ENCODE results near the gene MARCHF3. TPM values are rescaled to one million over a fixed set of nuclear protein-coding genes. Genes with fewer than 3 reads are reported as not detected.

Gene MARCHF3
- total and polyA plus RNA-seq, 2 of the 13 experiments (the other 11 are each of a cell fraction or from before 2014, with no cell fraction given), result 4.8 to 11.9 TPM

GRCh38 chr5:126941403-126941802 lies 89.0 kb downstream of the MARCHF3 start (continued):
- no peak for TF ChIP-seq ZNF674 (CRISPR knock-in tag; IDR thresholded peaks at IDR 0.05; ENCODE audit: low read depth)
- TF ChIP-seq BHLHE40 (IDR thresholded peaks at IDR 0.05; ENCODE audit: low read length), result no peak
- no peak for TF ChIP-seq ZBTB14 (CRISPR knock-in tag; IDR thresholded peaks at IDR 0.05)
- no peak for TF ChIP-seq GATAD2A (CRISPR knock-in tag; IDR thresholded peaks at IDR 0.05)
- no peak for TF ChIP-seq POGK (CRISPR knock-in tag; conservative IDR thresholded peaks at IDR 0.05)
- TF ChIP-seq ZNF782 (CRISPR knock-in tag; IDR thresholded peaks at IDR 0.05; ENCODE audit: borderline replicate concordance), result no peak

GRCh38 chr5:126939887-126940286 lies 90.5 kb downstream of the MARCHF3 start:
- H3K9me3 ChIP-seq (ENCODE audit: low read length), result no peaks in the 10 kb centered on the region
- no peaks in the 10 kb centered on the region for H3K27me3 ChIP-seq (ENCODE audit: control insufficient read depth in 1 of 2, insufficient read depth in 2 of 2, low read length in 2 of 2)
- no peak for TF ChIP-seq RCOR2 (CRISPR knock-in tag; IDR thresholded peaks at IDR 0.05)
- no peak for TF ChIP-seq ZBTB8A (CRISPR knock-in tag; IDR thresholded peaks at IDR 0.05; ENCODE audit: borderline replicate concordance, low read depth)
- TF ChIP-seq ARID4A (CRISPR knock-in tag; IDR thresholded peaks at IDR 0.05; ENCODE audit: borderline replicate concordance), result no peak
- TF ChIP-seq EHMT2 (IDR thresholded peaks at IDR 0.05; ENCODE audit: borderline replicate concordance, low read depth, low read length), result no peak
- TF ChIP-seq ELF4 (CRISPR knock-in tag; IDR thresholded peaks at IDR 0.05; ENCODE audit: borderline replicate concordance), result no peak
- no peak for TF ChIP-seq THRA (CRISPR knock-in tag; IDR thresholded peaks at IDR 0.05; ENCODE audit: borderline replicate concordance)
- ATAC-seq (no peak; the same call in 2 of the 3 replicates), FAIRE-seq (no peak), DNase-seq (ENCODE audit: low spot score) (no peak)
- H3K4me2 ChIP-seq (ENCODE audit: low read depth, low read length), result no peak overlapping the region
- BruUV-seq (replicated peaks), result no TSS peak
- no peak overlapping the region for H3K27ac ChIP-seq (ENCODE audit: extremely low read length, insufficient read depth, low read length)
- 82% methylated on average over 5 of the region's 5 CpGs for WGBS (ENCODE audit: low lambda C conversion rate)
- H3K4me1 ChIP-seq (ENCODE audit: insufficient read depth, low read length), result no peaks in the 10 kb centered on the region
- H3K79me2 ChIP-seq (ENCODE audit: insufficient read depth, low read length), result no peaks in the 10 kb centered on the region
- no peak overlapping the region for H3K9ac ChIP-seq (ENCODE audit: insufficient read depth, low read depth, low read length)
- H2AFZ ChIP-seq (ENCODE audit: low read length), result no peak overlapping the region
- no peak overlapping the region for H3K4me3 ChIP-seq (replicated peaks in 1 of 3; ENCODE audit: insufficient read depth in 1 of 3, low read depth in 2 of 3, low read length in 3 of 3)
- in situ Hi-C loops (cut with HindIII; ENCODE audit: extremely low pct_ligation_motif_present, low pct_unique_long_range_greater_than_20kb) (no loop called here), intact Hi-C loops (cut with micrococcal nuclease; ENCODE audit: unreplicated experiment) (no loop called here)
- no peaks in the 10 kb centered on the region for H4K20me1 ChIP-seq (ENCODE audit: insufficient read depth, low read length)
- ChIA-PET CTCF (ENCODE audit: low intra/inter-chr PET ratio, low total read pairs) (no interaction called here), POLR2A (no interaction called here)
- no peaks in the 10 kb centered on the region for H3K36me3 ChIP-seq (replicated peaks in 1 of 2; ENCODE audit: control insufficient read depth in 1 of 2, insufficient read depth in 2 of 2, low read length in 2 of 2)
